ENCODE data around the gene TP53TG5. TPM values are rescaled to one million over a fixed set of nuclear protein-coding genes. Genes with fewer than 3 reads are reported as not detected.

Gene TP53TG5
- total and polyA plus RNA-seq, 7 donors = 0.03 to 0.36 TPM; not detected in 5

DNA sequence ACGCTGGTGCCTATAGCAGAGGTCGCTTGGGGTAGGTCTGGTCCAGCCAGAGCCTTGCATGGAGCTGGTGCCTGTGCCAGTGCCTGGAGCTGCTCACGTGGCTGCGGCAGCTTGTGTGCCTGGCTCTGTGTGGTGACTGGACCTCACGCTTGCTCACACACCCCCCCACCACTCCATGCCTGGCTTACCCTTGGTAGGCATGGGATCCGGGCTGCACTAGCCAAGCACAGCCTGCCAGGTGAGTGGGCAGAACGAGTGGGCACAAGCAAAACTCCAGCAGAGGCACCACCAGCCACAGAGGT, 16.9 kb upstream of the TP53TG5 start:
- intact Hi-C loops (cut with DNase I) = no loop called here
- Histone ChIP-seq H3K4me3 (no peak overlapping the region), H3K36me3 (no peaks in the 10 kb centered on the region), H3K27me3 (no peaks in the 10 kb centered on the region), H3K4me1 (no peaks in the 10 kb centered on the region), H3K9me3 (no peaks in the 10 kb centered on the region), H3K27ac (no peak overlapping the region)
- no peak for TF ChIP-seq EP300 (IDR thresholded peaks at IDR 0.05)
- TF ChIP-seq POLR2A (IDR thresholded peaks at IDR 0.05) = no peak
- TF ChIP-seq, protein P1, sequence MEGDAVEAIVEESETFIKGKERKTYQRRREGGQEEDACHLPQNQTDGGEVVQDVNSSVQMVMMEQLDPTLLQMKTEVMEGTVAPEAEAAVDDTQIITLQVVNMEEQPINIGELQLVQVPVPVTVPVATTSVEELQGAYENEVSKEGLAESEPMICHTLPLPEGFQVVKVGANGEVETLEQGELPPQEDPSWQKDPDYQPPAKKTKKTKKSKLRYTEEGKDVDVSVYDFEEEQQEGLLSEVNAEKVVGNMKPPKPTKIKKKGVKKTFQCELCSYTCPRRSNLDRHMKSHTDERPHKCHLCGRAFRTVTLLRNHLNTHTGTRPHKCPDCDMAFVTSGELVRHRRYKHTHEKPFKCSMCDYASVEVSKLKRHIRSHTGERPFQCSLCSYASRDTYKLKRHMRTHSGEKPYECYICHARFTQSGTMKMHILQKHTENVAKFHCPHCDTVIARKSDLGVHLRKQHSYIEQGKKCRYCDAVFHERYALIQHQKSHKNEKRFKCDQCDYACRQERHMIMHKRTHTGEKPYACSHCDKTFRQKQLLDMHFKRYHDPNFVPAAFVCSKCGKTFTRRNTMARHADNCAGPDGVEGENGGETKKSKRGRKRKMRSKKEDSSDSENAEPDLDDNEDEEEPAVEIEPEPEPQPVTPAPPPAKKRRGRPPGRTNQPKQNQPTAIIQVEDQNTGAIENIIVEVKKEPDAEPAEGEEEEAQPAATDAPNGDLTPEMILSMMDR (IDR thresholded peaks at IDR 0.05) = no peak
- TF ChIP-seq POLR2AphosphoS5 (IDR thresholded peaks at IDR 0.05) = no peak
- no peak for DNase-seq
- WGBS, 2 donors = 93 to 94% methylated on average over 7 of the region's 7 CpGs

- intact Hi-C loops (cut with DNase I) = no loop called here
- H3K4me3 ChIP-seq = no peak overlapping the region
- no peak for DNase-seq
- no peaks in the 10 kb centered on the region for H3K9me3 ChIP-seq
- TF ChIP-seq, protein P1 (IDR thresholded peaks at IDR 0.05) = no peak
- TF ChIP-seq POLR2A (IDR thresholded peaks at IDR 0.05) (no peak), POLR2AphosphoS5 (IDR thresholded peaks at IDR 0.05) (no peak), EP300 (IDR thresholded peaks at IDR 0.05) (no peak)
- WGBS, 2 donors = 87 to 91% methylated on average over 21 of the region's 21 CpGs
- H3K36me3 ChIP-seq = no peaks in the 10 kb centered on the region
- H3K27ac ChIP-seq = no peak overlapping the region
- H3K4me1 ChIP-seq = no peaks in the 10 kb centered on the region
- no peaks in the 10 kb centered on the region for H3K27me3 ChIP-seq
Observed at GRCh38 chr20:45394221-45395113, 16.3 kb upstream of the TP53TG5 start.

GRCh38 chr20:45392733-45393132, 14.6 kb upstream of the TP53TG5 start:
- TF ChIP-seq EP300 (IDR thresholded peaks at IDR 0.05) (no peak), POLR2AphosphoS5 (IDR thresholded peaks at IDR 0.05) (no peak), POLR2A (IDR thresholded peaks at IDR 0.05) (no peak)
- TF ChIP-seq, protein P1 (IDR thresholded peaks at IDR 0.05) = no peak
- Histone ChIP-seq H3K27me3 (no peaks in the 10 kb centered on the region), H3K27ac (no peak overlapping the region), H3K4me1 (no peaks in the 10 kb centered on the region), H3K4me3 (no peak overlapping the region), H3K36me3 (no peaks in the 10 kb centered on the region), H3K9me3 (no peaks in the 10 kb centered on the region)
- DNase-seq = no peak
- WGBS, 2 donors = 88 to 92% methylated on average over 3 of the region's 3 CpGs
- intact Hi-C loops (cut with DNase I) = no loop called here

GRCh38 chr20:45391559-45391958, 13.4 kb upstream of the TP53TG5 start:
- no peaks in the 10 kb centered on the region for H3K9me3 ChIP-seq
- H3K36me3 ChIP-seq = no peaks in the 10 kb centered on the region
- intact Hi-C loops (cut with DNase I) = no loop called here
- no peaks in the 10 kb centered on the region for H3K4me1 ChIP-seq
- TF ChIP-seq, protein P1 (IDR thresholded peaks at IDR 0.05) = no peak
- TF ChIP-seq POLR2AphosphoS5 (IDR thresholded peaks at IDR 0.05) = no peak
- no peak overlapping the region for H3K4me3 ChIP-seq
- H3K27me3 ChIP-seq = no peaks in the 10 kb centered on the region
- H3K27ac ChIP-seq = no peak overlapping the region
- DNase-seq = no peak
- 72 to 76% methylated on average over 2 of the region's 2 CpGs for WGBS, 2 donors

DNA sequence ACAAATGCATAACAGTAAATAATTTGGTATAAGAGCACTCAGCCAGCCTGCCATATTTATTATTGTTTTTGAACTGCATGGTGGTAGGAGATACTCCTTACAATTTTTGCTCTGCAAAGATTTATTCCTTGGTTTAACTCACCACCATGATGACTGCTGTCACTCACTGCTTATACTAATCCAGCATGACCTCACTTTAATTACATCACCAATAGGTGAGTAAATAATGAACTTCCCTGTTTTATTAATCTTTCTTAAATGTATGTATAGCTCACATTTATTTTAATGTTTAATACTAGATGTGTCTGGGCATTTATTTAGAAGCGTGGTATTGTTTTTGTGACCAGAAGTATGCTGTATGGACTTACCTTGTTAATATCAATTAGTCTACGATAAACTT, 12.8 kb upstream of the TP53TG5 start:
- WGBS, 2 donors = 89 to 92% methylated on average over 2 of the region's 2 CpGs
- no peak overlapping the region for H3K4me3 ChIP-seq
- DNase-seq = no peak

More for the DNA sequence above, 12.8 kb upstream of the TP53TG5 start:
- H3K4me1 ChIP-seq = no peaks in the 10 kb centered on the region
- no peaks in the 10 kb centered on the region for H3K36me3 ChIP-seq
- TF ChIP-seq, protein P1 (IDR thresholded peaks at IDR 0.05) = no peak
- TF ChIP-seq EP300 (IDR thresholded peaks at IDR 0.05) = no peak
- TF ChIP-seq POLR2A (IDR thresholded peaks at IDR 0.05) = no peak
- TF ChIP-seq POLR2AphosphoS5 (IDR thresholded peaks at IDR 0.05) = no peak
- H3K9me3 ChIP-seq = no peaks in the 10 kb centered on the region
- H3K27me3 ChIP-seq = no peaks in the 10 kb centered on the region
- intact Hi-C loops (cut with DNase I) = no loop called here
- no peak overlapping the region for H3K27ac ChIP-seq

Data from sigmoid colon (tissue), 7 donors.